B cell (primary cell): Measurements from ENCODE around the gene FOXE3. TPM values are rescaled to one million over a fixed set of nuclear protein-coding genes. Genes with fewer than 3 reads are reported as not detected.
A peak's percentile ranks its signal among the peaks of the same experiment; 100 is the strongest.

ENCODE experiments used
- ATAC-seq: fragments of 200-7000 bp; cut with Tn5 transposase; one replicate; pipeline ENCODE4 v1.10.0; 2021; ENCODE audit warnings: low read depth, mild to moderate bottlenecking, moderate number of reproducible peaks, moderate library complexity
- CTCF ChIA-PET: fragments of 350-600 bp; sonication (Branson Sonifier 250); formaldehyde crosslinking; loops from one replicate; lab custom pipeline; 2021; ENCODE audit warnings: antibody characterized with exemption, inconsistent platforms; lab: Charles Lee
- POLR2A ChIA-PET: fragments of 350-600 bp; sonication (Branson Sonifier 250); formaldehyde crosslinking; loops from one replicate; lab custom pipeline; 2021; ENCODE audit warnings: antibody characterized with exemption; lab: Charles Lee
- DNase-seq: peaks from one replicate; pipeline ENCODE4 v3.0.0; 2013
- H2AFZ ChIP-seq: 2 replicates; pipeline ENCODE4 v1.6.1; 2012; ENCODE audit warnings: mild to moderate bottlenecking, low read depth, low read length; ENCODE audit not compliant: insufficient read depth, poor library complexity, severe bottlenecking
- H3K27ac ChIP-seq, 2 donors: 1 replicate in 1 of 2; 2 replicates in 1 of 2; pipeline ENCODE4 v1.5.1; 2012 to 2013; ENCODE audit warnings: low read length in 2 of 2, mild to moderate bottlenecking in 2 of 2, moderate library complexity in 1 of 2
- H3K27me3 ChIP-seq, 4 experiments: fragments of 200-600 bp in 1 of 4; sonication (generic) in 1 of 4; replicated peaks in 1 of 4; 1 replicate in 2 of 4; 2 replicates in 2 of 4; pipeline versions ENCODE4 v1.6.1 to v1.7.0; 2013 to 2016; ENCODE audit warnings: low read length in 3 of 4, mild to moderate bottlenecking in 2 of 4, mixed read lengths in 1 of 4, moderate library complexity in 1 of 4; ENCODE audit not compliant: insufficient read depth in 4 of 4, control insufficient read depth in 3 of 4; ENCODE audit errors: control extremely low read depth in 1 of 4
- H3K36me3 ChIP-seq, 2 experiments: replicated peaks in 1 of 2; 1 replicate in 1 of 2; 2 replicates in 1 of 2; pipeline versions ENCODE4 v1.6.1 to v1.7.1; 2013; ENCODE audit warnings: low read length in 1 of 2; ENCODE audit not compliant: insufficient read depth in 2 of 2, control insufficient read depth in 1 of 2; ENCODE audit errors: control extremely low read depth in 1 of 2, extremely low read depth in 1 of 2
- H3K4me1 ChIP-seq, 2 donors: fragments of 200-600 bp in 1 of 2; sonication (generic) in 1 of 2; 1 replicate in 1 of 2; 2 replicates in 1 of 2; pipeline versions ENCODE4 v1.5.1 to v1.6.1; 2013 to 2017; ENCODE audit warnings: low read length in 2 of 2; ENCODE audit not compliant: control insufficient read depth in 2 of 2, insufficient read depth in 2 of 2
- H3K4me2 ChIP-seq: replicated peaks from 2 replicates; pipeline ENCODE3; 2012; ENCODE audit warnings: mild to moderate bottlenecking, low read depth, low read length; ENCODE audit not compliant: poor library complexity, severe bottlenecking
- H3K4me3 ChIP-seq, 5 experiments: fragments of 200-600 bp in 1 of 5; sonication (generic) in 1 of 5; 1 replicate in 3 of 5; 2 replicates in 2 of 5; pipeline versions ENCODE4 v1.5.1 to v1.7.0; 2011 to 2016; ENCODE audit warnings: low read length in 4 of 5, mild to moderate bottlenecking in 4 of 5, low read depth in 2 of 5, control low read depth in 1 of 5, moderate library complexity in 1 of 5; ENCODE audit not compliant: insufficient read depth in 1 of 5; ENCODE audit errors: control extremely low read depth in 1 of 5, extremely low read depth in 1 of 5
- H3K79me2 ChIP-seq: fragments of 200-600 bp; sonication (generic); one replicate; pipeline ENCODE4 v1.6.0; 2016; ENCODE audit warnings: low read length; ENCODE audit not compliant: control insufficient read depth, insufficient read depth
- H3K9ac ChIP-seq: fragments of 200-600 bp; sonication (generic); 2 replicates; pipeline ENCODE4 v1.6.1; 2017; ENCODE audit warnings: mild to moderate bottlenecking, low read length, moderate library complexity
- H3K9me3 ChIP-seq, 3 donors: one replicate each; pipeline versions ENCODE4 v1.6.1 to v1.7.1; 2013; ENCODE audit warnings: low read length in 2 of 3; ENCODE audit not compliant: control insufficient read depth in 2 of 3, insufficient read depth in 1 of 3; ENCODE audit errors: control extremely low read depth in 1 of 3
- H4K20me1 ChIP-seq: 2 replicates; pipeline ENCODE4 v1.6.0; 2012; ENCODE audit warnings: mild to moderate bottlenecking, low read length; ENCODE audit not compliant: insufficient read depth, control insufficient read depth, poor library complexity, severe bottlenecking
- H3K27ac Mint-ChIP-seq: one replicate; pipeline ENCODE4 v1.8.0; 2021; ENCODE audit warnings: mixed read lengths
- H3K27me3 Mint-ChIP-seq: one replicate; pipeline ENCODE4 v1.8.0; 2021; ENCODE audit warnings: mixed read lengths
- H3K4me1 Mint-ChIP-seq: one replicate; pipeline ENCODE4 v1.8.0; 2021; ENCODE audit warnings: mixed read lengths
- H3K4me3 Mint-ChIP-seq: one replicate; pipeline ENCODE4 v1.8.0; 2021; ENCODE audit warnings: mixed read lengths
- H3K9me3 Mint-ChIP-seq: one replicate; pipeline ENCODE4 v1.8.0; 2022; ENCODE audit warnings: mixed read lengths; ENCODE audit not compliant: insufficient read depth
- CTCF ChIP-seq: fragments of 200-600 bp; IDR thresholded peaks from one replicate; pipeline ENCODE4 v1.8.0; 2022; ENCODE audit warnings: antibody characterized with exemption, mild to moderate bottlenecking
- EZH2 ChIP-seq: IDR thresholded peaks from 2 replicates; pipeline ENCODE4 v1.6.1; 2012; ENCODE audit warnings: borderline replicate concordance, low read depth, mild to moderate bottlenecking, moderate library complexity, low read length; ENCODE audit not compliant: insufficient read depth, poor library complexity, severe bottlenecking
- WGBS: methylation state at CpG from one replicate; pipeline ENCODE4 v1.1.5; 2013; ENCODE audit warnings: missing lambda C conversion rate; ENCODE audit not compliant: insufficient coverage; 5-methylcytosine and 5-hydroxymethylcytosine counted together
- intact Hi-C: fragments of 100-400 bp; cut with micrococcal nuclease; formaldehyde crosslinking; loops from one replicate; pipeline ENCODE4 v1.10.0; 2022
- polyA plus RNA-seq: library from polyadenylated mRNA; depleted of rRNA; stranded (reverse); fragments of >200 nt; gene quantifications from 2 replicates; pipeline ENCODE4 v1.2.3, GENCODE V29; 2012
- total RNA-seq, 2 donors: library from RNA; stranded (reverse); fragments of 120-200 nt in 1 of 2; gene quantifications; 1 replicate in 1 of 2; 2 replicates in 1 of 2; pipeline versions ENCODE4 v1.2.3 to v1.2.4, GENCODE V29; 2013 to 2022

The FOXE3 gene
- total and polyA plus RNA-seq, 2 donors (not counting 1 experiment from before 2014, with no cell fraction given), result not detected

- Histone ChIP-seq H3K36me3 (no peaks in the 10 kb centered on the region), H3K4me3 (no peak overlapping the region), H3K9ac (no peak overlapping the region), H3K4me1 (peaks cover 30 to 44% of the 10 kb centered on the region in 2 donors), H3K9me3 (peaks cover 0 to 38% (median 11%) of the 10 kb centered on the region in 3 donors), H3K27ac (no peak overlapping the region), H2AFZ (peak overlapping the region; percentile 4), H3K79me2 (no peaks in the 10 kb centered on the region), H3K27me3 (peaks cover 4 to 78% (median 44%) of the 10 kb centered on the region in 4 experiments), H3K4me2 (no peak overlapping the region), H4K20me1 (peaks cover 6% of the 10 kb centered on the region)
- intact Hi-C loops, result loop anchor here (2.0 kb wide), 1 partner anchor 209 kb away; no protein-coding TSS in a partner anchor
- ATAC-seq, result no peak
- CTCF ChIA-PET, result no interaction called here
- H3K4me1 Mint-ChIP-seq, result peaks cover 30% of the 10 kb centered on the region
- no peak for DNase-seq
- H3K9me3 Mint-ChIP-seq, result peaks cover 4% of the 10 kb centered on the region
- POLR2A ChIA-PET, result interaction anchor here (0.6 kb wide), 1 partner anchor 33 kb away, joined by 3 read pairs; no protein-coding TSS in a partner anchor
- no peak for TF ChIP-seq CTCF
- TF ChIP-seq EZH2, result no peak
- peaks cover 11% of the 10 kb centered on the region for H3K27me3 Mint-ChIP-seq
- peak overlapping the region; percentile 59 for H3K27ac Mint-ChIP-seq
- H3K4me3 Mint-ChIP-seq, result peak overlapping the region; percentile 57
- 58% methylated on average over 15 of the region's 20 CpGs for WGBS
These were observed 23.9 kb downstream of the FOXE3 start for GRCh38 chr1:47439819-47440598.

- Histone ChIP-seq H2AFZ (no peak overlapping the region), H3K27me3 (peaks cover 2 to 80% (median 50%) of the 10 kb centered on the region in 4 experiments), H3K4me3 (no peak overlapping the region), H3K4me1 (peaks cover 37 to 50% of the 10 kb centered on the region in 2 donors), H3K9ac (no peak overlapping the region), H3K36me3 (no peaks in the 10 kb centered on the region), H4K20me1 (peaks cover 6% of the 10 kb centered on the region), H3K79me2 (no peaks in the 10 kb centered on the region), H3K4me2 (no peak overlapping the region), H3K9me3 (peaks cover 0 to 45% (median 15%) of the 10 kb centered on the region in 3 donors), H3K27ac (no peak overlapping the region)
- Mint-ChIP-seq H3K27me3 (peaks cover 14% of the 10 kb centered on the region), H3K4me1 (peaks cover 31% of the 10 kb centered on the region), H3K4me3 (no peak overlapping the region), H3K27ac (no peak overlapping the region), H3K9me3 (peaks cover 4% of the 10 kb centered on the region)
- 45% methylated on average over 4 of the region's 5 CpGs for WGBS
- DNase-seq (no peak), ATAC-seq (no peak)
- CTCF ChIA-PET, result no interaction called here
- intact Hi-C loops, result loop anchor here (2.0 kb wide), 1 partner anchor 210 kb away; no protein-coding TSS in a partner anchor
- POLR2A ChIA-PET, result interaction anchor here (0.6 kb wide), 1 partner anchor 34 kb away, joined by 3 read pairs; no protein-coding TSS in a partner anchor
- TF ChIP-seq EZH2 (no peak), CTCF (no peak)
These were observed 24.6 kb downstream of the FOXE3 start for GRCh38 chr1:47440599-47441081.
